GM18502 (cell line): ENCODE measurements around the gene C11orf91.
"Not testable (repeated sequence)": the region's sequence is repeated elsewhere in the genome, so short reads cannot be mapped to it uniquely, and the experiment has no call there.

ENCODE experiments used
- ATAC-seq: cut with Tn5 transposase; IDR thresholded peaks from one replicate; pipeline ENCODE4 v1.9.1; 2021; ENCODE audit warnings: mild to moderate bottlenecking; ENCODE audit not compliant: unreplicated experiment, poor library complexity

The C11orf91 gene

GRCh38 chr11:33722590-33723234 is 22.1 kb upstream of the C11orf91 start:
- peak; percentile 85 for ATAC-seq

GRCh38 chr11:33721984-33722383 is 21.4 kb upstream of the C11orf91 start:
- no peak for ATAC-seq

- no peak for ATAC-seq
Observed at GRCh38 chr11:33721426-33721825, 20.8 kb upstream of the C11orf91 start.

- no peak for ATAC-seq
Observed at GRCh38 chr11:33719587-33719986, 19.0 kb upstream of the C11orf91 start.

- no peak for ATAC-seq
Observed at GRCh38 chr11:33718440-33718839, 17.8 kb upstream of the C11orf91 start.

GRCh38 chr11:33716243-33716642 is 15.6 kb upstream of the C11orf91 start:
- no peak for ATAC-seq

- ATAC-seq: no peak
Observed at GRCh38 chr11:33713856-33714398, 13.3 kb upstream of the C11orf91 start.

GRCh38 chr11:33713151-33713855 is 12.7 kb upstream of the C11orf91 start:
- no peak for ATAC-seq

- no peak for ATAC-seq
Observed at GRCh38 chr11:33712436-33712835, 11.8 kb upstream of the C11orf91 start.

GRCh38 chr11:33709466-33709865 is 8.8 kb upstream of the C11orf91 start:
- ATAC-seq: no peak

- ATAC-seq: no peak
Observed at GRCh38 chr11:33708985-33709384, 8.4 kb upstream of the C11orf91 start.

- ATAC-seq: not testable (repeated sequence)
Observed at GRCh38 chr11:33707831-33708230, 7.2 kb upstream of the C11orf91 start.

- ATAC-seq: no peak
Observed at GRCh38 chr11:33706966-33707365, 6.3 kb upstream of the C11orf91 start.

GRCh38 chr11:33706546-33706945 is 5.9 kb upstream of the C11orf91 start:
- ATAC-seq: no peak

- ATAC-seq: no peak
Observed at GRCh38 chr11:33704240-33705002, 3.8 kb upstream of the C11orf91 start.

- ATAC-seq: no peak
Observed at GRCh38 chr11:33703788-33704187, 3.2 kb upstream of the C11orf91 start.

GRCh38 chr11:33703234-33703633 is 2.6 kb upstream of the C11orf91 start:
- no peak for ATAC-seq

GRCh38 chr11:33701302-33702230 is 940 bp upstream of the C11orf91 start:
- ATAC-seq: no peak

- no peak for ATAC-seq
Observed at GRCh38 chr11:33700063-33700501, 544 bp downstream of the C11orf91 start.

GRCh38 chr11:33699515-33700062 is 1.0 kb downstream of the C11orf91 start:
- ATAC-seq: no peak
